GM18909 (cell line): ENCODE measurements around the gene HIPK3.
"Not testable (repeated sequence)": the region's sequence is repeated elsewhere in the genome, so short reads cannot be mapped to it uniquely, and the experiment has no call there.

Experiments
- ATAC-seq: cut with Tn5 transposase; IDR thresholded peaks from one replicate; pipeline ENCODE4 v1.9.1; 2021; ENCODE audit warnings: mild to moderate bottlenecking; ENCODE audit not compliant: unreplicated experiment, poor library complexity

Gene HIPK3

GRCh38 chr11:33257897-33258630 is 883 bp downstream of the HIPK3 start:
- peak; percentile 51 for ATAC-seq

- peak; percentile 15 for ATAC-seq
Observed at GRCh38 chr11:33258631-33259205, 1.5 kb downstream of the HIPK3 start.

- ATAC-seq = no peak
Observed at GRCh38 chr11:33259869-33260268, 2.7 kb downstream of the HIPK3 start.

- not testable (repeated sequence) for ATAC-seq
Observed at GRCh38 chr11:33261350-33261749, 4.2 kb downstream of the HIPK3 start.

GRCh38 chr11:33262011-33262645 is 4.9 kb downstream of the HIPK3 start:
- ATAC-seq = no peak

- ATAC-seq = no peak
Observed at GRCh38 chr11:33263549-33263948, 6.4 kb downstream of the HIPK3 start.

GRCh38 chr11:33264926-33265325 is 7.7 kb downstream of the HIPK3 start:
- ATAC-seq = no peak

GRCh38 chr11:33266393-33267215 is 9.4 kb downstream of the HIPK3 start:
- ATAC-seq = no peak

- no peak for ATAC-seq
Observed at GRCh38 chr11:33268945-33269540, 11.9 kb downstream of the HIPK3 start.

- no peak for ATAC-seq
Observed at GRCh38 chr11:33269822-33270221, 12.6 kb downstream of the HIPK3 start.

- no peak for ATAC-seq
Observed at GRCh38 chr11:33271059-33271458, 13.9 kb downstream of the HIPK3 start.

- ATAC-seq = no peak
Observed at GRCh38 chr11:33272338-33273107, 15.3 kb downstream of the HIPK3 start.

GRCh38 chr11:33273656-33274055 is 16.5 kb downstream of the HIPK3 start:
- no peak for ATAC-seq

- ATAC-seq = no peak
Observed at GRCh38 chr11:33280411-33280810, 23.2 kb downstream of the HIPK3 start.

- ATAC-seq = no peak
Observed at GRCh38 chr11:33281758-33282157, 24.6 kb downstream of the HIPK3 start.

- ATAC-seq = no peak
Observed at GRCh38 chr11:33284818-33285217, 27.6 kb downstream of the HIPK3 start.

- no peak for ATAC-seq
Observed at GRCh38 chr11:33290319-33290718, 33.1 kb downstream of the HIPK3 start.

- ATAC-seq = no peak
Observed at GRCh38 chr11:33291004-33291777, 34.0 kb downstream of the HIPK3 start.

- no peak for ATAC-seq
Observed at GRCh38 chr11:33292311-33292710, 35.1 kb downstream of the HIPK3 start.
